ENCODE data around the gene MFNG. TPM values are rescaled to one million over a fixed set of nuclear protein-coding genes. Genes with fewer than 3 reads are reported as not detected.

MFNG gene
- total RNA-seq, 2 donors from 2014 or later: 88.7 to 169 TPM

DNA sequence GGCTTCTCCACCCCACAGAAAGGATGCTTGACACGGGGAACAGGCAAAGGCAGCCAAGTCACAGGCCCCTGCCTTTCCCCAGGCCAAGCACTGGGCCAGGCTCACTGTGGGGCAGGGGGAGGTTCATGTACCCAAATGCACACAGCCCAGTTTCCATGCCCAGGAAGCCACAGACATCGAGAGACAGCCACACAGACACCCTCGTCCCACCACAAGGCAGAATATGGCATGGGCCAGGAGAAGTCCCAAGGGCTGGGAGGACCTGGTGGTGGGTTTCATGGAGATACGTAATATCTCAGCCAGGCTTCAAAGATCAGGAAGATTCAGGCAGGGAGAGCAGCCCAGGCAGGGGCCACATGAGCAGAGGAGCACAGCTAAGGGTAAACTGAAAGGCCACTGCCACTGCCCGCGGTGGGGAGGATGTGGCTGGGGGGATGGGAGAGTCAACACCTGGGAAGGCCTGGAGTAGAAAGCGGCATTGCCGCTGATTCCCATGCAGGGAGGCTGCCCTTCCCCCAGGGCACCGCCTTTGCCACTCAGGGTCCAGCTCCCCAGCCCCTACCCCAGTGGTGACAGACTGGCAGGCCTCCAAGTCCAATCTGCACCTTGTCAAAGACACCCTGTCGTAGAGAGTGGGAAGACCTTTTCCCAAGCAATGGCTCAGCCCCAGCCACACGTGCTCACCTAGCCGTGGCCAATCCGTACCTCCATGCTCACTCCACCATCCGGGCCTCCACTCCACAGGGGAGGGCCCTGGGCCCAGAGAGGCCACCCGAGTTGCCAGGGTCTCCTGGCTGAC, 2.4 kb upstream of the MFNG start:
- Mint-ChIP-seq H3K36me3 (peaks cover 15 to 18% of the 10 kb centered on the region in 2 donors), H3K27ac (peak overlapping the region in 1 of 2 donors; percentile 97), H3K9me3 (no peaks in the 10 kb centered on the region)
- ATAC-seq (no peak), DNase-seq (ENCODE audit: low spot score in 2 of 2) (no peak)

DNA sequence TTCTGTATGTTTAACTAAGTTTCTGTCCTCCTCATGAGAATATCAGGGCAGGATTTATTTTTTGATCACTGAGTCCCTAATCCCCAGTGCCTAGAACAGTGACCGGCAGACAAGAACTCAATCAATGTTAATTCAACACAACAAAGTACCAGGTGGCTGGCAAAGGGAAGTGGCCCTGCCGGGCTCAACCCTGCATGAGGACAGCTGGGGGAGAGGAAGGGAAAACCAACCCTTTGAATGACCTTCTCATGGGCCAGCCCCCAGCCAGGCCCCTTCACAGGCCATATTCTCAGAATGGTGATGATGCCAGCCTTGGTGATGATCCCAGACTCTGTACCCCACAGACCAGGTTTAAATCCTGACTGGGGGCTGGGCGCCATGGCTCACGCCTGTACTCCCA, 1.4 kb upstream of the MFNG start:
- H3K27ac Mint-ChIP-seq: peak overlapping the region; percentile 1 to 97

DNA sequence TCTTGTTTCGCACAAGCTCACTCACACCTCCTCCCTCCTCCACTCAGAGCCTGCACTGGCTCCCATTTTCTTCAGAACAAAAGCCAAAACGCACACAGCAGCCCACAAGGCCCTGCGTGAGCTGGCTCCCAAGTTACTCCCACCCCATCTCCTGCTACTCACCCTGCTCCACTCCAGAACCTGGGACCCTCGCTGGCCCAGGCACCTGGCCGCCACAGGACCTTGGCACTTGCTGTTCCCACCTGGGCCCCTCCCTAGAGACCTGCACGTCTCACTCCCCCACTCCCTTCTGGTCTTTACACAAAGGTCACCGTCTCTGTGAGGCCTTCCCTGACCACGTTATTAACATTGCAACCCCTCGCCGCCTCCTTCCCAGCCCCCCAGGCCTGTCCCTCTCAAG, 945 bp upstream of the MFNG start:
- ATAC-seq: no peak

More for the DNA sequence above, 1.4 kb upstream of the MFNG start:
- H3K9me3 Mint-ChIP-seq: no peaks in the 10 kb centered on the region
- DNase-seq (ENCODE audit: low spot score in 2 of 2): no peak
- peaks cover 15 to 27% of the 10 kb centered on the region in 2 donors for H3K36me3 Mint-ChIP-seq
- no peak for ATAC-seq

DNA sequence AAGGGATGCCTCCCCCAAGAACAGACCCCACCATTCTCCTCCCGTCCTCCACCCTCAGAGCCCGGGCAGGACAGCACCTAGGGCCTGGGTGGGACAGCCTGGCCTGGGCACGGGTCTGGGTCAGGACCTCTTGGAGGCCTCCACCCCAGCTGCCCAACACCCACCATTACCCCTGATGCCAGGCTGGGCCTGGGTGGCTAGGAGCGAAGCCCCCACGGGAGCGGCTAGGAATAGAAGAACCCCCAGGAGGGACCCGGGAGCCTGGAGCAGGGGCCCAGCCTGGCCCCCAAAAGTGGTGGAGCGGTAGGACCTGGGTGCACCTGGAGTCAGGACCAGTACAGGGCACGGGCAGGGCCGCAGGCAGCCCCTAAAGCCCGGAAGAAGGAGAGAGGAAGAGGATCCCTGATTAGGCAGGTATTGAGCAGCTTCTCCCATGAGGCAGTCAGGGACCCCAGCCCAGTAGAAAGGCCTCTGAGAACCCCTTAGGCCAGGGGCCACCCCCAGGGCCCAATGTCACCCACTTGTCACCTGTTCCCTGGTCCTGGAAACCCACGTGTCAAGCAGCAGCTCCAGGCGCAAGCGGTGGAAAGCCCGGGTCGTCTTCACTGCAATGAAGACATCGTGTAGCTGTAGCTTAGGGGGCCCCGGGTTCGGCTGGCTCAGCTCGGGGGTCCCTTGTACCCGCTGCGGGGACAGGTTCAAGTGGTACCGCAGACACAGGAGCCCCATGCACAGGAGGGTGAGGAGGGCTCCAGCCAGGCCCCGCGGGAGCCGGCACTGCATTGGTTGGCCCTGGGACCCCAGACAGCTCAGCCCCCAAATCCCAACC, 575 bp downstream of the MFNG start:
- no peaks in the 10 kb centered on the region for H3K9me3 Mint-ChIP-seq
- ATAC-seq (peak in 1 of 2 donors; percentile 12), DNase-seq (ENCODE audit: low spot score in 2 of 2) (peak in 1 of 2 donors; percentile 30)
- H3K27ac Mint-ChIP-seq: peak overlapping the region; percentile 97
- H3K36me3 Mint-ChIP-seq: peaks cover 15 to 27% of the 10 kb centered on the region in 2 donors

More for the DNA sequence above, 945 bp upstream of the MFNG start:
- Mint-ChIP-seq H3K27ac (peak overlapping the region; percentile 90 to 97), H3K9me3 (no peaks in the 10 kb centered on the region), H3K36me3 (peaks cover 15 to 27% of the 10 kb centered on the region in 2 donors)
- no peak for DNase-seq (ENCODE audit: low spot score in 2 of 2)

DNA sequence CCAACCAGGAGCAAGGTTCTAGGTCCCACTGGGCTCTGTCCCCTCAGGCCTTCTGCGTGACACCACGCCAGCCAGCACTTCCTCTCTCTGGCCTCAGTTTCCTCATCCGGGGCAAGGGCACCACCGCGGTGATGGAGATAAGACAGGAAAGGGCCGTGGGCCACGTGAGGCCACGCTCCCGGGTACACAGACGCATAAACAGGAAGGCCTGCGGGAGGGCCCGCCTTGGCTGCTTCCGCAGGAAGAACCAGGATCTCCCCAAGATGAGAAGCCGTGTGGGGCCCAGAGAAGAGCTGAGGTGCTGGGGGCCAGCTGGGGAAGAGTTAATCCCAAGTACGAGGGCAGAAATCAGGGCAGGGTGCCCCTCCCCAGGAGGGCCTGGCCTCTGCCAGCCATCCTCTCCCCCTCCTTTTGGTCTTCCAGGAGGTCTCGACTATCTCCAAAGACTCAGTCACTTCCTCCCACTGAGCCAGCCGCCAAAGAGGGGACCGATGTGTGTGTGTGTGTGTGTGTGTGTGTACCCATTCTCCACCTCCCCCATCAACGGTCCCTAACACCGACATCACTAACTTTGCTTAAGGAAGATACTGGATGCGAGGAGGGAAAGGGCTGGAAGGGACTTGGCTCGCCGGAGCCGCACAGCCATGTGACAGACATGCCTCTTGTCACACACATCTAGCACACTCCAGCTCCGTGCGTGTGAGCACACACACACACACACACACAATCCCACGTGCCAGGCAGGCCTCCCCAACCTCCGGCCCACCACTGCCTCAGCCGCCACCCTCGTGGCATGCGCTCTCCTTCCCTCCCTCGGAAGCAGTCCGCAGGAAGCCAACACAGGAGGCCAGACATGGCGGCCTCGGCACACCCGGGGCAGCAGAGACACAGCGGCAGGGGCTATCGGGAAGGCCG, 1.4 kb downstream of the MFNG start:
- H3K36me3 Mint-ChIP-seq: peaks cover 15 to 27% of the 10 kb centered on the region in 2 donors
- H3K9me3 Mint-ChIP-seq: no peaks in the 10 kb centered on the region
- peak overlapping the region; percentile 97 for H3K27ac Mint-ChIP-seq
- DNase-seq (ENCODE audit: low spot score in 2 of 2): peak; percentile 73 to 91
- ATAC-seq: peak; percentile 78 to 85

DNA sequence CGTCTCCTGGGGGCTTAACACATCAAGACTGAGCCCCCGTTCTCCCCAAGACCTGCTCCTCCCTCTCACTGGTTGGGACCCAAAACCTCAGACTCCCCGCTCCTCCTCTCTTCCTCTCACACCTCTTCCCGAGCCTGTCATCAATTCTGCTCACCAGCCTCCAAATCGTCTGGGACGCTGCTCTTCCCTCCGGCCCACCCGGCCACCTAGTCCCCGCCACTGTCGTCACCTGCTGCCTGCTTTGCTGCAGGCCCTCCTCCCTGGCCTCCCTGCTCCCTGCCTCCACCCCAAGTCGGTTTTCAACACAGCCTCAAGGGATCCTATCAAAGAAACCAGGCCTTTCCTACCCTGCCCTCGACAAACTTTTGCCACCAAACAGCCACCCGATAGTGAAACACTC, 3.1 kb downstream of the MFNG start:
- peak overlapping the region; percentile 97 to 98 for H3K27ac Mint-ChIP-seq
- H3K9me3 Mint-ChIP-seq: no peaks in the 10 kb centered on the region
- peaks cover 15 to 27% of the 10 kb centered on the region in 2 donors for H3K36me3 Mint-ChIP-seq
- ATAC-seq (no peak), DNase-seq (ENCODE audit: low spot score in 2 of 2) (no peak)

DNA sequence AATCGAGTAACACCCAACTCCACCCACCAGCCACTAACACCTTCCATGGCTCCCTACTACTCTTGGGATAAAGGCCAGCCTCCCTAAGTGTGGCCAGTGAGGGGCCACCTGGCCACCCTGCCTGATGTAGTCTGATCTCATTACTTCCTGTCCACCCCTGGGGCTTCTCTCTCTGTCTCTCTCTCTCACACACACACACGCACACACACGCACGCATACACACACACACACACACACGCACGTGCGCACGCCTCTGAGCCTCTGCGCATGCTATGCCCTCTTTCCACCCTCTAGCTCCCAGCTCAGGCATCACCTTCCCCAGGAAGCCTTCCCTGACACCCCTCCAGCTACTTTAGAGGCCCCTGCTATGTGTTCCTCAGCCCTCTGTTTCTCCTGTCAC, 3.9 kb downstream of the MFNG start:
- ATAC-seq (no peak), DNase-seq (ENCODE audit: low spot score in 2 of 2) (no peak)
- Mint-ChIP-seq H3K27ac (peak overlapping the region; percentile 97 to 98), H3K36me3 (peaks cover 15 to 27% of the 10 kb centered on the region in 2 donors), H3K9me3 (no peaks in the 10 kb centered on the region)

DNA sequence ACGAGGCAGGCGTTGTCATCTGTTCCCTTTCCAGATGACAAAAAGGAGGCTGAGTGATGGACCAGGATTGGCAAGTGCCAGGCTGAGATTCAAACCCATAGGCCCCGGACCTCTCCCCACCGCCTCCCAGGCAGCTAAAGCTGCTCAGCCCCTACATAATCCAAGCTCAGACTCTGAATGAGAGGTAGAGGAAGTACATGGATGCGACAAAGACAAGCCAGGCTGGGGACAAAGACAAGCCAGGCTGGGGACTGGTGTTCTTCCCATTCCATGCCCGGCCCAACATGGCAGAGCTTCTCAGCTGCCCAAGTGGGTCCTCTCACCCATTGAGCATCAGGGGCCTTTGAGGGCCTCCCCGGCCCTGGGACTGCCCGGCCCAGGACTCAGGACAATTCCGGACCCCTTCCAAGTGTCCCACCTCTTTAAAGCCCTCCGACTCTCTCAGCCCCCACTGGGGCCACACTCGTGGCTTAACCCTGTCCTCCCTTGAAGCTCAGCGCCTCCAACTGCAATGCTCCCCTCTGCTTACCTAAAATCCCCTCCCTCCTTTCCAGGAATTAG, 4.8 kb downstream of the MFNG start:
- DNase-seq (ENCODE audit: low spot score in 2 of 2) (no peak), ATAC-seq (no peak)
- no peaks in the 10 kb centered on the region for H3K9me3 Mint-ChIP-seq
- peak overlapping the region; percentile 97 to 98 for H3K27ac Mint-ChIP-seq
- H3K36me3 Mint-ChIP-seq: peaks cover 15 to 29% of the 10 kb centered on the region in 2 donors

DNA sequence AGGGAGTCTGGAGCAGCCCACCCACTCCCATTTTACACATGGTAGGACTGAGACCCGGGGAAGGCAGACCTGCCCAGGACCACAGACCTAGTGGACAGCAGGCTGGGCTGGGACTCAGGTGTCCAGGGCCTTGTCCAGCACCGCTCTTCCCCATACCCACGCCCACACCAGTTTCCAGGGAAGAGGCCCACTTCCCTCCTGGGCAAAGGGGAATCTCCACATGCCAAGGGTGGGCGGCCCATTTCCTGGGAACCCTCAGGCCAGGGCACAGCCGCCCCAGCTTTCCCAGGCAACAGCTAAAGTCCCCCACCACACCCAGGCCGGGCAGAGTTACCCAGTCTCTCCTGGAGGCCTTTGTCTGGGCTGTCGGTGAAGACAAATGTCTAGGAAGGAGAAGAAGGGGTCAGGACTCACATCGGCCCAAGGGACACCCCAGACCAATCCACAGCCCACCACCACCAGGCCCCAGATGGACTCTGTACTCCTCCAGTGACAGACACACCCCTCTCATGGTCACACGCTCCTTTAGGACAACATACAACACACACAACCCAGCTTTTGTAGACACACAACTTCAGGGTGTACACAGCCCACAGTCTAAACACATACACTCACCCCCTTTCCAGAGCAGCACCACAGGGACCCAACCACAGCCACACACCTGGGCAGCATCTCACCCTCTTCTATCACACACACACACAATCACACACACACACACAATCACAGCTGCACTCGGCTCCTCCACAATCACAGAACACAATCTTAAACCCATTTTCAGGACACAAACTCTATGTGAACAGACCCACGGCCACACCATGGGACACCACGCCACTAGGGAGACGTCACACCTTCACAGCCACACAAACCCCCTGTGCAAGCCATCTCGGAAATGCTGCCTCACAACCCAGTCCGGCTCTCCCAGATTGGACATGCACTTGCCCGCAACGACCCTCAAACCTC, 5.5 kb downstream of the MFNG start:
- no peaks in the 10 kb centered on the region for H3K9me3 Mint-ChIP-seq
- DNase-seq (ENCODE audit: low spot score in 2 of 2): no peak
- peak overlapping the region; percentile 97 to 98 for H3K27ac Mint-ChIP-seq
- ATAC-seq: no peak
- H3K36me3 Mint-ChIP-seq: peaks cover 15 to 32% of the 10 kb centered on the region in 2 donors

DNA sequence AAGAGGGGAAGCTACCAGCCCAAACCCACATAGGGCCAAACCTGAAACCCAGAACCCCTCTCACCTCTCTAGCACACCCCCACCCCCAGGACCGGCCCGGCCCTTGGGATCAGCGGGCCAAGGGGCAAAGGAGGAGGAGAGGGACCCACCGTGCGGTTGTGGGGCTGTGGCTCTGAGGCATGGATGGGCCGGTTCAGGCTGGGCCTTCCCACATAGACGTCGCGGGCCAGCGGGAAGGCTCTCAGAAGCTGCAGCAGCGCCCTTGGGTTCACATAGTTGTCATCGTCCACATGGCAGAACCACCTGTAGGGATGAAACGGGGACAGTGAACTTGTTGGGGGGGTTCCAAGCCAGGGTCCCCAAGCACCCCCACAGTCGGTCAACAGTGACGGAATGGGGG, 7.0 kb downstream of the MFNG start:
- DNase-seq (ENCODE audit: low spot score in 2 of 2): no peak
- Mint-ChIP-seq H3K36me3 (peaks cover under 1 to 22% of the 10 kb centered on the region in 2 donors), H3K9me3 (no peaks in the 10 kb centered on the region), H3K27ac (peak overlapping the region in 1 of 2 donors; percentile 36)
- ATAC-seq: no peak

DNA sequence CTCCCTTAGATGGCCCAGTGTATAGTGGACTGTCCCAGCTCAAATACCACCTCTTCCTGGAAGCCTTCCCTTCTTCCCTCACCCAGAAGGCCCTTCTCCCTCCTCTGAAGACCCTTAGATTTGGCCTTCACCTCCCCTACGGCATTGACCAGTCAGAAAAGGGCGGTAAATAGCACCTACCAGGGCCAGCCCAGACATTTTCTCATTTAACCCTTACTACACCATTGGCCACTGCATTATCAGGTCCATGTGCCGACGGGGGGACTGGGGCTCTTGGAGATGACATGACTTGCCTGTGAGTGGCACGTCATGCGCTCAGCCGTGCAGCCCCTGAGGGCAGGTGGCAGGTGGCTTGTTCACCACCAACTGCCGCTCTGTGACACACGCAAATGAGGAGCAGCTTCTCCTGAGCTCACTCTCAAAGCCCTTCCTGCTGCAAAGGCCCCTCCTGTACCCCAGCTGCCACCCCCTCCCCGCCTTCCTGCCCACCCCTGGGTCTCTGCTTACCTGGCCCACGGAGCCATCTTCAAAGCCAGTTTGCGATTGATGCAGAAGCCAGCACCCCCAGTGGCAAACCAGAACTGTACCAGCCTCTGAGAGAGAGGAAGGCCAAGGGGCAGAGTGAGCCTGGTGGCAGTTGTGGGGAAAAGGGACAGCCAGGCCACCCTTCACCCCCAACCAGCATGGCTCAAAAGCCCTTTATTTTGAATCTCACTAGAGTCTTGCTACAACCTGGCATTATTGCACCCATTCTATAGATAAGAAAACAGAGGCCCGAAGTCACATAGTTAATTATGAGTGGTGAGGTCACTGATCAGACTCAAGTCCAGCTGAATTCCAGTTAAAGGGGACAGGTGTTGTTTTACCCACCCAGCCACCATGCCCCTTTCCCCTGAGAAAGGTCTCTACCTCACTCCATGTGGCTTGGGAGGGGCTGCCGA, 9.5 kb downstream of the MFNG start:
- ATAC-seq: no peak
- peak overlapping the region in 1 of 2 donors; percentile 77 for H3K27ac Mint-ChIP-seq
- no peak for DNase-seq (ENCODE audit: low spot score in 2 of 2)
- H3K36me3 Mint-ChIP-seq: peaks cover 0 to 9% of the 10 kb centered on the region in 2 donors
- no peaks in the 10 kb centered on the region for H3K9me3 Mint-ChIP-seq

DNA sequence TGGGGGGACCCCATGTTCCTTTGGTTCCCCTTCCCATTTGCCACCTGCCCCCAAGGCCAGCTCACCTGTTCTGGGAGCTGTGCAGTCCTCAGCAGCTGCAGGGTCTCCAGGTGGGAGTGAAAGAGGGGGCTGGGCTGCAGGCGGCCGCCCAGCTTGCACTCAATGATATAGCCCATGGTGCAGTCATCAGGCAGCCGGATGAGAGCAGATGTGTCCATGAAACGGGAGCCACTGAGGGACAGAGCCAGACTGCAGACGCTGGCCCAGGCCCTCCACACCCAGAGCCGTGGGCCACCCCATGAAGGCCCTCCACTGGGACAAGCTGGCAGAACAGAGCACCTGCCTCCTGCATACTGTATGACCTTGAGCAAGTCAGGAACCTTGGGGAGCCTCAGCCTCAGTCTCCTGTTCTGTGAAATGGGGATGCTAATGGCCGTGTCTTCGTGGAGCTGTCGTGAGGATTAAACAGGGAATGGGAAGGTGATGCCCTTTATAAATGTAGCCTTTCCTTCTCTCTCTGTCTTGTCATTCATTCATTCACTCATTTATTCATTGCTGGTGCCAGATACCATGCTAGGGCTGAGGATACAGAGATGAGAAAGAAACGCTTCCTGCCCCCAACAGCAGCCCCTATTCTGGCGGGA, 11.6 kb downstream of the MFNG start:
- ATAC-seq (peak in 1 of 2 donors; percentile 13), DNase-seq (ENCODE audit: low spot score in 2 of 2) (no peak)
- no peaks in the 10 kb centered on the region for H3K9me3 Mint-ChIP-seq
- H3K27ac Mint-ChIP-seq: peak overlapping the region in 1 of 2 donors; percentile 90
- peaks cover 0 to 23% of the 10 kb centered on the region in 2 donors for H3K36me3 Mint-ChIP-seq

DNA sequence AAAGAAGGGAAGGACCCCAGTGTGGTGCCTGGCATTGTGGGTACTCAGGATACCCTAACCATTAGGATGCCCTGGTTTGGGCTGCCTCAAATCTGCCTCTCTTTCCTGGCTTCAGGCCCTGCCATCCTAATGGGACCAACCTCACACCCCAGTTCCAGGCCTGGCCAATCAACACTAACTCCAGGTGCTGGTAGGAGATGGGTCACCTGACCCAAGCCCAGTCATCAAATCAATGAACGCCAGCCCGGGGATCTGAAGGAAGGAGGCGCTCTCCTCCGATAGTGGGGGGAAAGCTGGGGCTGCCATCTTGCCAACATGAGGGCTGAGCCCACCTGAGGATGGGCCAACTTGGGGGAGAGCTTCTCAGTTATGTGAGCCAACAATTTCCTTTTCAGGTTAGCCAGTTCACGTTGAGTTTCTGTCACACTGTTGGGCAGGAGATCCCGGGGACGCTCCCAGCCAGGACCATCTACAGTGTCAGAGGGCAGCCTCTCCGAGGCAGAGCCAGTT, 12.7 kb downstream of the MFNG start:
- ATAC-seq: no peak
- Mint-ChIP-seq H3K27ac (peak overlapping the region; percentile 74 to 79), H3K9me3 (no peaks in the 10 kb centered on the region), H3K36me3 (peaks cover 0 to 23% of the 10 kb centered on the region in 2 donors)
- no peak for DNase-seq (ENCODE audit: low spot score in 2 of 2)

Measured in activated naive CD4-positive, alpha-beta T cell treated with anti-CD3 and anti-CD28 coated beads, Interleukin-2, amount 50 U/mL, for 72 hours (primary cell).